Measurements from ENCODE around the gene KANK4. TPM values are rescaled to one million over a fixed set of nuclear protein-coding genes. Genes with fewer than 3 reads are reported as not detected.

Gene KANK4
- total and polyA plus RNA-seq, 2 donors (not counting 1 experiment from before 2014, with no cell fraction given): not detected

GRCh38 chr1:62259551-62259950 lies 59.7 kb downstream of the KANK4 start:
- DNase-seq: no peak
- no peak overlapping the region for H3K27ac ChIP-seq (ENCODE audit: low read length in 2 of 2)
- no peaks in the 10 kb centered on the region for H3K27me3 ChIP-seq (replicated peaks in 1 of 4; ENCODE audit: control extremely low read depth in 1 of 4, control insufficient read depth in 3 of 4, insufficient read depth in 4 of 4, low read length in 3 of 4)
- H3K27me3 Mint-ChIP-seq: peaks cover 19% of the 10 kb centered on the region
- H3K79me2 ChIP-seq (ENCODE audit: control insufficient read depth, insufficient read depth, low read length): no peaks in the 10 kb centered on the region
- CTCF ChIA-PET: no interaction called here
- ATAC-seq (ENCODE audit: low read depth): no peak
- no peaks in the 10 kb centered on the region for H3K4me1 Mint-ChIP-seq
- H2AFZ ChIP-seq (ENCODE audit: insufficient read depth, low read depth, low read length, poor library complexity, severe bottlenecking): no peak overlapping the region
- no peak overlapping the region for H3K27ac Mint-ChIP-seq
- H3K4me3 Mint-ChIP-seq: no peak overlapping the region
- H3K4me3 ChIP-seq (ENCODE audit: control extremely low read depth in 1 of 5, extremely low read depth in 1 of 5, insufficient read depth in 1 of 5, low read depth in 2 of 5, low read length in 4 of 5): no peak overlapping the region
- 67% methylated on average over 1 of the region's 4 CpGs for WGBS (ENCODE audit: insufficient coverage)
- intact Hi-C loops (cut with micrococcal nuclease): no loop called here
- no peak overlapping the region for H3K9ac ChIP-seq (ENCODE audit: low read length)
- no peaks in the 10 kb centered on the region for H3K9me3 ChIP-seq (ENCODE audit: control extremely low read depth in 1 of 3, control insufficient read depth in 2 of 3, insufficient read depth in 1 of 3, low read length in 2 of 3)
- TF ChIP-seq, protein P1, sequence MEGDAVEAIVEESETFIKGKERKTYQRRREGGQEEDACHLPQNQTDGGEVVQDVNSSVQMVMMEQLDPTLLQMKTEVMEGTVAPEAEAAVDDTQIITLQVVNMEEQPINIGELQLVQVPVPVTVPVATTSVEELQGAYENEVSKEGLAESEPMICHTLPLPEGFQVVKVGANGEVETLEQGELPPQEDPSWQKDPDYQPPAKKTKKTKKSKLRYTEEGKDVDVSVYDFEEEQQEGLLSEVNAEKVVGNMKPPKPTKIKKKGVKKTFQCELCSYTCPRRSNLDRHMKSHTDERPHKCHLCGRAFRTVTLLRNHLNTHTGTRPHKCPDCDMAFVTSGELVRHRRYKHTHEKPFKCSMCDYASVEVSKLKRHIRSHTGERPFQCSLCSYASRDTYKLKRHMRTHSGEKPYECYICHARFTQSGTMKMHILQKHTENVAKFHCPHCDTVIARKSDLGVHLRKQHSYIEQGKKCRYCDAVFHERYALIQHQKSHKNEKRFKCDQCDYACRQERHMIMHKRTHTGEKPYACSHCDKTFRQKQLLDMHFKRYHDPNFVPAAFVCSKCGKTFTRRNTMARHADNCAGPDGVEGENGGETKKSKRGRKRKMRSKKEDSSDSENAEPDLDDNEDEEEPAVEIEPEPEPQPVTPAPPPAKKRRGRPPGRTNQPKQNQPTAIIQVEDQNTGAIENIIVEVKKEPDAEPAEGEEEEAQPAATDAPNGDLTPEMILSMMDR (IDR thresholded peaks at IDR 0.05): no peak
- TF ChIP-seq EZH2 (IDR thresholded peaks at IDR 0.05; ENCODE audit: borderline replicate concordance, insufficient read depth, low read depth, low read length, poor library complexity, severe bottlenecking): no peak
- H3K9me3 Mint-ChIP-seq (ENCODE audit: insufficient read depth): no peaks in the 10 kb centered on the region
- H3K4me1 ChIP-seq (ENCODE audit: control insufficient read depth in 2 of 2, insufficient read depth in 2 of 2, low read length in 2 of 2): no peaks in the 10 kb centered on the region
- POLR2A ChIA-PET: no interaction called here
- H4K20me1 ChIP-seq (ENCODE audit: control insufficient read depth, insufficient read depth, low read length, poor library complexity, severe bottlenecking): no peaks in the 10 kb centered on the region
- H3K4me2 ChIP-seq (replicated peaks; ENCODE audit: low read depth, low read length, poor library complexity, severe bottlenecking): no peak overlapping the region
- H3K36me3 ChIP-seq (replicated peaks in 1 of 2; ENCODE audit: control extremely low read depth in 1 of 2, control insufficient read depth in 1 of 2, extremely low read depth in 1 of 2, insufficient read depth in 2 of 2, low read length in 1 of 2): no peaks in the 10 kb centered on the region

- Histone ChIP-seq H4K20me1 (ENCODE audit: control insufficient read depth, insufficient read depth, low read length, poor library complexity, severe bottlenecking) (no peaks in the 10 kb centered on the region), H3K27me3 (replicated peaks in 1 of 4; ENCODE audit: control extremely low read depth in 1 of 4, control insufficient read depth in 3 of 4, insufficient read depth in 4 of 4, low read length in 3 of 4) (no peaks in the 10 kb centered on the region), H2AFZ (ENCODE audit: insufficient read depth, low read depth, low read length, poor library complexity, severe bottlenecking) (no peak overlapping the region), H3K4me2 (replicated peaks; ENCODE audit: low read depth, low read length, poor library complexity, severe bottlenecking) (no peak overlapping the region), H3K4me3 (ENCODE audit: control extremely low read depth in 1 of 5, extremely low read depth in 1 of 5, insufficient read depth in 1 of 5, low read depth in 2 of 5, low read length in 4 of 5) (no peak overlapping the region), H3K36me3 (replicated peaks in 1 of 2; ENCODE audit: control extremely low read depth in 1 of 2, control insufficient read depth in 1 of 2, extremely low read depth in 1 of 2, insufficient read depth in 2 of 2, low read length in 1 of 2) (no peaks in the 10 kb centered on the region), H3K9me3 (ENCODE audit: control extremely low read depth in 1 of 3, control insufficient read depth in 2 of 3, insufficient read depth in 1 of 3, low read length in 2 of 3) (no peaks in the 10 kb centered on the region), H3K4me1 (ENCODE audit: control insufficient read depth in 2 of 2, insufficient read depth in 2 of 2, low read length in 2 of 2) (no peaks in the 10 kb centered on the region), H3K9ac (ENCODE audit: low read length) (no peak overlapping the region), H3K79me2 (ENCODE audit: control insufficient read depth, insufficient read depth, low read length) (no peaks in the 10 kb centered on the region), H3K27ac (ENCODE audit: low read length in 2 of 2) (no peak overlapping the region)
- intact Hi-C loops (cut with micrococcal nuclease): no loop called here
- no peak overlapping the region for H3K4me3 Mint-ChIP-seq
- no peak for DNase-seq
- H3K4me1 Mint-ChIP-seq: no peaks in the 10 kb centered on the region
- ChIA-PET CTCF (interaction anchor here (0.8 kb wide), 1 partner anchor 13 kb away, joined by 3 read pairs; no protein-coding TSS in a partner anchor), POLR2A (no interaction called here)
- no peak for TF ChIP-seq EZH2 (IDR thresholded peaks at IDR 0.05; ENCODE audit: borderline replicate concordance, insufficient read depth, low read depth, low read length, poor library complexity, severe bottlenecking)
- TF ChIP-seq, protein P1 (IDR thresholded peaks at IDR 0.05): no peak
- no peaks in the 10 kb centered on the region for H3K9me3 Mint-ChIP-seq (ENCODE audit: insufficient read depth)
- no peak for ATAC-seq (ENCODE audit: low read depth)
- 82% methylated on average over 4 of the region's 10 CpGs for WGBS (ENCODE audit: insufficient coverage)
- H3K27ac Mint-ChIP-seq: no peak overlapping the region
- H3K27me3 Mint-ChIP-seq: no peaks in the 10 kb centered on the region
Observed at GRCh38 chr1:62250126-62250726, 69.0 kb downstream of the KANK4 start.

Measured in B cell (primary cell).